K562 (cell line): ENCODE results near the gene SLC25A26. TPM values are rescaled to one million over a fixed set of nuclear protein-coding genes. Genes with fewer than 3 reads are reported as not detected.

Source experiments
- ATAC-seq: fragments of 200-7000 bp; cut with Tn5 transposase; 3 replicates; pipeline ENCODE4 v1.9.1; 2020; ENCODE audit warnings: moderate library complexity
- BruUV-seq: library from RNA; stranded (reverse); fragments of 400-500 nt; replicated peaks from 2 replicates; lab custom pipeline; 2021; lab: Mats Ljungman, UMichigan
- CTCF ChIA-PET: fragments of 300-600 bp; formaldehyde crosslinking; extraction: SDS; loops from one replicate; lab custom pipeline; 2021; ENCODE audit warnings: low intra/inter-chr PET ratio; lab: Yijun Ruan, JAX
- POLR2A ChIA-PET: fragments of 300-600, 350-650 bp; sonication (Branson Sonifier 250); formaldehyde crosslinking; extraction: SDS; loops from one replicate; lab custom pipeline; 2021; ENCODE audit warnings: antibody characterized with exemption, inconsistent platforms; lab: Yijun Ruan, JAX
- DNase-seq, 4 experiments: peaks; one replicate each; pipeline versions ENCODE4 v3.0.0 to v3.0.0-alpha.2; 2011 to 2018; ENCODE audit warnings: low spot score in 3 of 4, mixed read lengths in 3 of 4; ENCODE audit errors: extremely low read depth in 1 of 4
- FAIRE-seq: peaks from 2 replicates; lab custom pipeline; 2011; peaks lifted over from hg19 to GRCh38; lab: Jason Lieb, UNC
- H2AFZ ChIP-seq: 2 replicates; pipeline ENCODE4 v1.6.0; 2011; ENCODE audit warnings: low read depth, low read length, control low read depth, inconsistent platforms
- H3K27ac ChIP-seq: fragments of 200-600 bp; 3 replicates; pipeline ENCODE4 v1.8.0; 2011; ENCODE audit warnings: low read depth, mild to moderate bottlenecking, control low read depth, inconsistent platforms, low read length, moderate library complexity, mixed read lengths; ENCODE audit errors: extremely low read depth
- H3K27me3 ChIP-seq, 2 experiments: fragments of 300-600 bp in 1 of 2; 2 replicates in 1 of 2; 3 replicates in 1 of 2; pipeline versions ENCODE4 v1.6.0 to v1.8.0; 2011; ENCODE audit warnings: inconsistent platforms in 2 of 2, low read length in 2 of 2, mild to moderate bottlenecking in 1 of 2, mixed read lengths in 1 of 2, moderate library complexity in 1 of 2; ENCODE audit not compliant: control insufficient read depth in 2 of 2, insufficient read depth in 2 of 2
- H3K36me3 ChIP-seq: fragments of 300-600 bp; 3 replicates; pipeline ENCODE4 v1.8.0; 2011; ENCODE audit warnings: mild to moderate bottlenecking, low read length, inconsistent platforms; ENCODE audit not compliant: control insufficient read depth, insufficient read depth
- H3K4me1 ChIP-seq, 2 experiments: fragments of 200-600 bp in 1 of 2; replicated peaks in 1 of 2; 2 replicates in 1 of 2; 3 replicates in 1 of 2; pipeline versions ENCODE4 v1.5.1 to v1.8.0; 2011; ENCODE audit warnings: inconsistent platforms in 2 of 2, low read length in 2 of 2, mild to moderate bottlenecking in 1 of 2, mixed read lengths in 1 of 2, moderate library complexity in 1 of 2; ENCODE audit not compliant: control insufficient read depth in 2 of 2, insufficient read depth in 2 of 2
- H3K4me2 ChIP-seq: 2 replicates; pipeline ENCODE4 v1.6.1; 2011; ENCODE audit warnings: low read length, control low read depth, inconsistent platforms, mixed read lengths; ENCODE audit not compliant: insufficient read depth
- H3K4me3 ChIP-seq: fragments of 200-600 bp; sonication (generic), shearing (Covaris generic); 2 replicates; pipeline ENCODE4 v1.5.1; 2016; ENCODE audit warnings: control low read depth, inconsistent platforms
- H3K79me2 ChIP-seq: fragments of 200-600 bp; 3 replicates; pipeline ENCODE4 v1.8.0; 2011; ENCODE audit warnings: low read length, inconsistent platforms; ENCODE audit not compliant: control insufficient read depth, insufficient read depth
- H3K9ac ChIP-seq, 2 experiments: 2 replicates each; pipeline versions ENCODE4 v1.6.0 to v1.6.1; 2011; ENCODE audit warnings: low read depth in 2 of 2, low read length in 2 of 2, control low read depth in 1 of 2, inconsistent platforms in 1 of 2, mild to moderate bottlenecking in 1 of 2, mixed read lengths in 1 of 2; ENCODE audit not compliant: insufficient read depth in 1 of 2
- H3K9me1 ChIP-seq: one replicate; pipeline ENCODE4 v1.6.0; 2011; ENCODE audit warnings: inconsistent platforms, mild to moderate bottlenecking, low read length, moderate library complexity; ENCODE audit not compliant: control insufficient read depth, insufficient read depth
- H3K9me3 ChIP-seq: replicated peaks from 2 replicates; pipeline ENCODE4 v1.5.1; 2011; ENCODE audit warnings: low read depth, low read length, inconsistent platforms; ENCODE audit not compliant: control insufficient read depth, insufficient read depth
- H4K20me1 ChIP-seq: replicated peaks from 2 replicates; pipeline ENCODE4 v1.6.1; 2011; ENCODE audit warnings: low read length, inconsistent platforms, mixed read lengths; ENCODE audit not compliant: control insufficient read depth, insufficient read depth
- CTCF ChIP-seq, 3 experiments: IDR thresholded peaks in 2 of 3; conservative IDR thresholded peaks in 1 of 3; 2 replicates each; pipeline ENCODE4 v1.5.1; 2011 to 2012; ENCODE audit warnings: low read length in 3 of 3, mild to moderate bottlenecking in 3 of 3, control low read depth in 2 of 3, improper control_type of control experiment in 1 of 3, inconsistent platforms in 1 of 3, low read depth in 1 of 3, mixed read lengths in 1 of 3, moderate library complexity in 1 of 3; ENCODE audit not compliant: insufficient read depth in 2 of 3
- CTCFL ChIP-seq: IDR thresholded peaks from 2 replicates; pipeline ENCODE4 v1.6.1; 2011; ENCODE audit warnings: borderline replicate concordance, low read depth, mild to moderate bottlenecking, moderate library complexity, low read length; ENCODE audit not compliant: insufficient read depth, poor library complexity, severe bottlenecking
- E2F8 ChIP-seq: fragments of 450-650 bp; IDR thresholded peaks from 2 replicates; pipeline ENCODE4 v1.7.1; 2018; ENCODE audit warnings: mild to moderate bottlenecking, low read depth; ENCODE audit not compliant: partially characterized antibody
- RAD21 ChIP-seq, 2 experiments: fragments of 250-450 bp in 1 of 2; fragments of 450-650 bp in 1 of 2; sonication (Bioruptor Pico) in 1 of 2; formaldehyde crosslinking in 1 of 2; IDR thresholded peaks in 1 of 2; conservative IDR thresholded peaks in 1 of 2; 2 replicates each; pipeline versions ENCODE4 v1.4.0 to v1.8.0; 2020 to 2022; ENCODE audit warnings: mild to moderate bottlenecking in 2 of 2, moderate library complexity in 1 of 2
- WGBS: fragments of 100-300 bp; shearing (Covaris generic); methylation state at CpG from one replicate; pipeline ENCODE4 v1.1.6; 2016; ENCODE audit warnings: low coverage, mixed read lengths; ENCODE audit not compliant: insufficient coverage; ENCODE audit errors: missing lambda C conversion rate; 5-methylcytosine and 5-hydroxymethylcytosine counted together
- in situ Hi-C: fragments of 300-500 bp; cut with MboI; formaldehyde crosslinking; loops from 4 replicates; pipeline ENCODE4 v1.15.0; 2018; ENCODE audit warnings: inconsistent platforms, mixed read lengths
- intact Hi-C: fragments of 100-400 bp; cut with micrococcal nuclease; formaldehyde crosslinking; loops from 2 replicates; pipeline ENCODE4 v1.14.2; 2022
- polyA plus RNA-seq, 8 experiments: library from polyadenylated mRNA; depleted of rRNA in 4 of 8; stranded (reverse) in 5 of 8; unstranded in 3 of 8; fragments of >200 nt; fragmentation: Nextera tagmentation in 2 of 8; fragmentation: Illumina TruSeq in 1 of 8; extraction: Ambion mirVana in 2 of 8; extraction: Trizol in 1 of 8; gene quantifications; 2 replicates each; pipeline versions ENCODE4 v1.2.1 to v1.2.3, GENCODE V29; 2011 to 2014; ENCODE audit warnings: inconsistent platforms in 1 of 8, missing spikeins in 1 of 8
- total RNA-seq, 7 experiments: library from RNA; depleted of rRNA in 6 of 7; stranded (reverse); fragments of >200 nt in 6 of 7; fragmentation: Illumina TruSeq in 2 of 7; extraction: Trizol in 2 of 7; gene quantifications; 2 replicates each; pipeline versions ENCODE4 v1.2.1 to v1.2.3, GENCODE V29; 2011 to 2021; ENCODE audit warnings: low replicate concordance in 1 of 7

Gene SLC25A26
- total and polyA plus RNA-seq, 9 of the 15 experiments (the other 6 are each of a cell fraction or from before 2014, with no cell fraction given) = 7.2 to 29.1 (median 12.6) TPM

DNA sequence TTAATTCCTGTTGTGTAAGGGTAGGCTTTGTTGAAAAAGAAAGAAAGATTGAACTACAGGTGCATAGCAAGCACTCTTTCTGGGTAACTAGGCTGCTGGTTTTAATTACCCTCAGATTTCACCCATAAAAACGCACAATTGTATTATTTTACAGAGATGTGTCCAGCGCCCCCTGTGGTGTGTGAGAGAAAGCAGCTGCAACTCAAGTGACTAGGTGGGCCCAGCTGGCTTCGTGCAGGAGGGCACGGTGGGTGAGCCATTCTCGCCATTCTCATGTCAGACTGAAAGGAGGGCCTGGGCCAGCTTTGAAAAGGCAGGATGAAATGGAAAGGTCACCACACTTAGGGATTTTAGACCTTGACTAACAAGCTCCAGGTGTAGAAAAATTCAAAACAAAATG lies 157.5 kb downstream of the SLC25A26 start:
- H3K9me3 ChIP-seq = no peaks in the 10 kb centered on the region
- intact Hi-C loops (loop anchor here (5.0 kb wide), 1 partner anchor 101 kb away; no protein-coding TSS in a partner anchor), in situ Hi-C loops (no loop called here)
- CTCF ChIA-PET = no interaction called here
- H4K20me1 ChIP-seq = no peaks in the 10 kb centered on the region
- no peak overlapping the region for H2AFZ ChIP-seq
- no peak overlapping the region for H3K4me2 ChIP-seq
- H3K79me2 ChIP-seq = no peaks in the 10 kb centered on the region
- no peak for ATAC-seq
- BruUV-seq = no TSS peak
- peaks cover 10% of the 10 kb centered on the region; the same call in 1 of the 3 replicates for H3K36me3 ChIP-seq
- H3K27ac ChIP-seq = no peak overlapping the region
- POLR2A ChIA-PET = interaction anchor here (0.6 kb wide), 1 partner anchor 22 kb away, joined by 3 read pairs; no protein-coding TSS in a partner anchor
- DNase-seq = peak in 3 of 4 experiments; percentile 17 to 23 (median 19)
- TF ChIP-seq CTCFL = peak; percentile 18
- peak; percentile 40 to 66 (median 46) for TF ChIP-seq CTCF (IDR thresholded peaks at IDR 0.05 in 2 of 3, conservative IDR thresholded peaks at IDR 0.05 in 1 of 3; ENCODE audit: insufficient read depth in 2 of 3, low read depth in 1 of 3, low read length in 3 of 3)
- 0 out of 4 replicates have a peak, but pooled peaks of 1 of the 2 experiments have one; percentile 5 for TF ChIP-seq RAD21 (CRISPR knock-in tag; conservative IDR thresholded peaks at IDR 0.05 in 1 of 2, IDR thresholded peaks at IDR 0.05 in 1 of 2)
- no peak for TF ChIP-seq E2F8
- FAIRE-seq = no peak
- no peaks in the 10 kb centered on the region for H3K27me3 ChIP-seq
- no peaks in the 10 kb centered on the region for H3K9me1 ChIP-seq
- H3K4me1 ChIP-seq = peaks cover 0 to 4% of the 10 kb centered on the region in 2 experiments; a peak in 2 of 5 replicates
- no peak overlapping the region for H3K9ac ChIP-seq
- 53% methylated on average over 4 of the region's 5 CpGs for WGBS
- H3K4me3 ChIP-seq = no peak overlapping the region
